Lower leg skin (tissue), 4 donors: Measurements from ENCODE around the gene MMP7. TPM values are rescaled to one million over a fixed set of nuclear protein-coding genes. Genes with fewer than 3 reads are reported as not detected.

ENCODE experiments used
- DNase-seq, 2 donors: peaks; one replicate each; pipeline ENCODE4 v3.0.0-alpha.2; 2019; ENCODE audit warnings: low spot score in 2 of 2
- H3K4me3 ChIP-seq: fragments of 200-600 bp; sonication (generic); 2 replicates; pipeline ENCODE4 v1.5.1; 2017; ENCODE audit warnings: mild to moderate bottlenecking, low read depth; ENCODE audit not compliant: poor library complexity, severe bottlenecking
- POLR2A ChIP-seq, 2 donors: fragments of 450-650 bp; IDR thresholded peaks; one replicate each; pipeline ENCODE4 v1.6.1; 2016 to 2017; ENCODE audit warnings: antibody characterized with exemption in 2 of 2, mild to moderate bottlenecking in 1 of 2, moderate library complexity in 1 of 2
- WGBS, 2 donors: methylation state at CpG; one replicate each; pipeline ENCODE4 v1.1.5; 2018; 5-methylcytosine and 5-hydroxymethylcytosine counted together
- intact Hi-C: fragments of 100-400 bp; cut with DNase I; formaldehyde crosslinking; loops from one replicate; pipeline ENCODE4 v1.15.0; 2023; ENCODE audit warnings: low total_unique reads
- total RNA-seq, 4 donors: library from RNA; depleted of rRNA; stranded (reverse); fragments of >200 nt; gene quantifications; one replicate each; pipeline ENCODE4 v1.1.0, GENCODE V29; 2016
- TF ChIP-seq, protein P1 (sequence below), 3 donors: fragments of 450-650 bp; IDR thresholded peaks; one replicate each; pipeline ENCODE4 v1.5.1; 2016; ENCODE audit warnings: antibody characterized with exemption in 3 of 3, mild to moderate bottlenecking in 3 of 3, moderate library complexity in 2 of 3

Gene MMP7
- total RNA-seq, 4 donors from 2014 or later = 15.9 to 195 (median 95.8) TPM

GRCh38 chr11:102486584-102486983 lies 44.0 kb downstream of the MMP7 start:
- no peak for DNase-seq
- WGBS, 2 donors = 89 to 98% methylated on average over 2 of the region's 2 CpGs
- no peak for TF ChIP-seq POLR2A (IDR thresholded peaks at IDR 0.05)
- TF ChIP-seq, protein P1, sequence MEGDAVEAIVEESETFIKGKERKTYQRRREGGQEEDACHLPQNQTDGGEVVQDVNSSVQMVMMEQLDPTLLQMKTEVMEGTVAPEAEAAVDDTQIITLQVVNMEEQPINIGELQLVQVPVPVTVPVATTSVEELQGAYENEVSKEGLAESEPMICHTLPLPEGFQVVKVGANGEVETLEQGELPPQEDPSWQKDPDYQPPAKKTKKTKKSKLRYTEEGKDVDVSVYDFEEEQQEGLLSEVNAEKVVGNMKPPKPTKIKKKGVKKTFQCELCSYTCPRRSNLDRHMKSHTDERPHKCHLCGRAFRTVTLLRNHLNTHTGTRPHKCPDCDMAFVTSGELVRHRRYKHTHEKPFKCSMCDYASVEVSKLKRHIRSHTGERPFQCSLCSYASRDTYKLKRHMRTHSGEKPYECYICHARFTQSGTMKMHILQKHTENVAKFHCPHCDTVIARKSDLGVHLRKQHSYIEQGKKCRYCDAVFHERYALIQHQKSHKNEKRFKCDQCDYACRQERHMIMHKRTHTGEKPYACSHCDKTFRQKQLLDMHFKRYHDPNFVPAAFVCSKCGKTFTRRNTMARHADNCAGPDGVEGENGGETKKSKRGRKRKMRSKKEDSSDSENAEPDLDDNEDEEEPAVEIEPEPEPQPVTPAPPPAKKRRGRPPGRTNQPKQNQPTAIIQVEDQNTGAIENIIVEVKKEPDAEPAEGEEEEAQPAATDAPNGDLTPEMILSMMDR (IDR thresholded peaks at IDR 0.05) = no peak
- H3K4me3 ChIP-seq = no peak overlapping the region
- intact Hi-C loops = no loop called here

DNA sequence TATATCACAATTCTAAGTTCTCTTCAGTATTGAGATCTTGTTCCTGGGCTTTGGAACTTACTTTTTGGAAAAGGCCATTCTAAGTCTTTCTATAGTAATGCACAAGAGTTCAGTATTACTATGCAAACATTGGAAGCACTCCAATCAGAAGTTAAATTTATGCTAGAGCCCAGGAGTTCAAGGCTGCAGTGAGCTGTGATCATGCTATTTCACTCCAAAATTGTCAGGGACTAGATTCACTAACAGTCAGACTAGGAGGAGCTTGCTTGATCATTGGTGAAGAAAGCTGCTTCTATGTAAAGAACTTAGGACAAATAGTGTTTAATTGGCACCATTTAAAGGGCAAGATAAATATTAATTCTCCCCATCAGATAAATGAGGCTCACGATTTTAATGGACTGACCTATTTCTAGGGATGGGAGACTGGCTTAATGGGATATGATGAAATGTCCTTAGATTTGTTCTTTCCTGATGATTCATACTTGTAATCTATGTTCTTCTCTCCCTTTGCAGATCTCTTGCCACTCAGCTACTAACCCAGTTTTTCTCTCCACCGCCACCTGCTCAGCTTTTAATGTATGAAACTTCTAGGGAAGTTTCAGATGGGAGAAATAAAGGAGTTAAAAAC lies 45.3 kb downstream of the MMP7 start:
- H3K4me3 ChIP-seq = no peak overlapping the region
- intact Hi-C loops = no loop called here
- TF ChIP-seq, protein P1 (IDR thresholded peaks at IDR 0.05) = no peak
- TF ChIP-seq POLR2A (IDR thresholded peaks at IDR 0.05) = no peak
- DNase-seq = no peak
- 75 to 84% methylated on average over 2 of the region's 2 CpGs for WGBS, 2 donors

- intact Hi-C loops = no loop called here
- no peak overlapping the region for H3K4me3 ChIP-seq
- WGBS, 2 donors = 61% methylated on average over 3 of the region's 3 CpGs
- TF ChIP-seq, protein P1 (IDR thresholded peaks at IDR 0.05) = no peak
- no peak for TF ChIP-seq POLR2A (IDR thresholded peaks at IDR 0.05)
- no peak for DNase-seq
Measured at GRCh38 chr11:102482433-102482832, 48.1 kb downstream of the MMP7 start.

DNA sequence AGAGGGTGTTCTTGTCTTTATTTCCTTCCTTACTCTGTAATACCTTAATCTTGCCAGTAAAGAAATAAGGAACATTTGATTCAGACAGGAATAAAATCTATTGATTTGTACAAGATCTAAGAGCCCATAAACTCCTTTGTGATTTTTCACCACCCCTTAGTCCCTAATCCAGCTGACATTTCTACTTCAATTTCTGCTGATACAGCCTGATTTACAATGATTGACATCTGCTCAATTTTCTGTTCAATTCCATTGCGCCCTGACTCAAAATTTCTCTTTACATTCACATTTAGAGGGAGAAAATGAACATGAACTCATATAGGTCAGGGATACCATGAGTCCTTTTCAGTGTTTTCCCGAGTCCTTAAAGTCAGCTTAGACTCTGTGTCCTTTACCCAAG lies 50.8 kb downstream of the MMP7 start:
- intact Hi-C loops = no loop called here
- no peak for TF ChIP-seq POLR2A (IDR thresholded peaks at IDR 0.05)
- TF ChIP-seq, protein P1 (IDR thresholded peaks at IDR 0.05) = no peak
- no peak for DNase-seq
- WGBS, 2 donors = 96 to 99% methylated on average over 2 of the region's 2 CpGs
- H3K4me3 ChIP-seq = no peak overlapping the region

DNA sequence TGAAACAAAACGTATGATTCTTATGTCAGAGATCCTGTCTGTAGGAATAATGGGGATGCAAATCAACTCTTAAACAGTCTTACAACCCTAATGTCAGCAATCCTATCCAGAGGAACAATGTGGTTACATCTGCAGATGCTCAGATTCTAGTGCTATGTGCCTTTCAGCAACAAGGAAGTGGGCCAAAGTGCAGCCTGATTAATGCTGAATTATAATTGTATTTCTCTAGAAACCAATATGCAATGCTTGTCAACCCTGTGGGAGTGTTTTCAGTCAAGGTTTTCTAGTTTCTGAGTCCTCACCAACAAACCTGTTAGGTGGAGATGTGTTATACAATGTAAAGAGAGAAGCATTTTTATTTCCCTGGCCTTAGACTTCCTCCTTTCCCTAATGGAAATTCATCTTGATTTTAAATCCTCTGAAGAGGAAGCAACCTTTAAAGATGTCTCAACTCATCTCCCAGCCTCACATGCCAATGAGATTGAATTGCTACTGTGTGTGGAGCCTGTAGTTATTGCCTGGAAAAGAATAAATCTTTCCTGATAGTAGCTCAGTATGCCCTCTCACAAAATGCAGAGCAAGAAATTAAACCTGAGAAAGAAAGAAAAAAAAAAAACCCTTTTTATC lies 51.8 kb downstream of the MMP7 start:
- DNase-seq = no peak
- intact Hi-C loops = no loop called here
- TF ChIP-seq, protein P1 (IDR thresholded peaks at IDR 0.05) = no peak
- TF ChIP-seq POLR2A (IDR thresholded peaks at IDR 0.05) = no peak

More for the DNA sequence above, 51.8 kb downstream of the MMP7 start:
- H3K4me3 ChIP-seq = no peak overlapping the region
- 63 to 71% methylated on average over 1 of the region's 1 CpG for WGBS, 2 donors
